Upper lobe of right lung (tissue), 1 donor: Measurements from ENCODE around the gene STK39. TPM values are rescaled to one million over a fixed set of nuclear protein-coding genes. Genes with fewer than 3 reads are reported as not detected.
"Not testable (repeated sequence)": the region's sequence is repeated elsewhere in the genome, so short reads cannot be mapped to it uniquely, and the experiment has no call there.

Experiments
- ATAC-seq: fragments of 200-7000 bp; cut with Tn5 transposase; one replicate; pipeline ENCODE4 v1.9.1; 2020; ENCODE audit warnings: mild to moderate bottlenecking, moderate library complexity
- DNase-seq: peaks from one replicate; pipeline ENCODE4 v3.0.0-alpha.2; 2020
- H3K27ac ChIP-seq: fragments of 200-600 bp; one replicate; pipeline ENCODE4 v1.8.0; 2022
- H3K27me3 ChIP-seq: fragments of 200-600 bp; one replicate; pipeline ENCODE4 v1.8.0; 2022; ENCODE audit warnings: mild to moderate bottlenecking
- H3K36me3 ChIP-seq: fragments of 200-600 bp; one replicate; pipeline ENCODE4 v1.8.0; 2022
- H3K4me1 ChIP-seq: fragments of 200-600 bp; one replicate; pipeline ENCODE4 v1.8.0; 2022
- H3K4me3 ChIP-seq: fragments of 200-600 bp; one replicate; pipeline ENCODE4 v1.8.0; 2022; ENCODE audit warnings: mild to moderate bottlenecking
- H3K9me3 ChIP-seq: fragments of 200-600 bp; one replicate; pipeline ENCODE4 v1.8.0; 2022
- CTCF ChIP-seq: fragments of 200-600 bp; IDR thresholded peaks from one replicate; pipeline ENCODE4 v1.8.0; 2022; ENCODE audit warnings: antibody characterized with exemption
- intact Hi-C: fragments of 100-400 bp; cut with DNase I; formaldehyde crosslinking; loops from one replicate; pipeline ENCODE4 v1.11.0; 2022
- total RNA-seq: library from RNA; stranded (reverse); fragmentation: NEBNext Ultra II Directional; extraction: Animal tissue kit (Norgen Biotek cat#: 25700); gene quantifications from one replicate; pipeline ENCODE4 v1.2.1, GENCODE V29; 2021
- donor health status: DM: no; HTN: yes; CAD: no; lungs with severe emphysema.

The STK39 gene
- total RNA-seq, 1 donor from 2014 or later, result 13.2 TPM

GRCh38 chr2:168086851-168087250 is 160.5 kb downstream of the STK39 start:
- H3K27me3 ChIP-seq, result no peaks in the 10 kb centered on the region
- H3K36me3 ChIP-seq, result no peaks in the 10 kb centered on the region
- DNase-seq, result no peak
- no peak overlapping the region for H3K4me3 ChIP-seq
- no peak for ATAC-seq
- no peaks in the 10 kb centered on the region for H3K9me3 ChIP-seq
- H3K27ac ChIP-seq, result no peak overlapping the region
- no peak for TF ChIP-seq CTCF
- no peaks in the 10 kb centered on the region for H3K4me1 ChIP-seq
- intact Hi-C loops, result no loop called here

GRCh38 chr2:168085801-168086361 is 161.5 kb downstream of the STK39 start:
- H3K36me3 ChIP-seq, result no peaks in the 10 kb centered on the region
- ATAC-seq (no peak), DNase-seq (no peak)
- intact Hi-C loops, result no loop called here
- H3K27me3 ChIP-seq, result no peaks in the 10 kb centered on the region
- no peaks in the 10 kb centered on the region for H3K9me3 ChIP-seq
- no peak for TF ChIP-seq CTCF
- no peak overlapping the region for H3K4me3 ChIP-seq
- H3K4me1 ChIP-seq, result no peaks in the 10 kb centered on the region
- H3K27ac ChIP-seq, result no peak overlapping the region

- no peak for DNase-seq
- no peaks in the 10 kb centered on the region for H3K27me3 ChIP-seq
- no peaks in the 10 kb centered on the region for H3K36me3 ChIP-seq
- no peak for ATAC-seq
- H3K9me3 ChIP-seq, result no peaks in the 10 kb centered on the region
- intact Hi-C loops, result no loop called here
- TF ChIP-seq CTCF, result no peak
- H3K4me1 ChIP-seq, result no peaks in the 10 kb centered on the region
- no peak overlapping the region for H3K4me3 ChIP-seq
- no peak overlapping the region for H3K27ac ChIP-seq
Measured at GRCh38 chr2:168084288-168084687, 163.1 kb downstream of the STK39 start.

- H3K27me3 ChIP-seq, DNase-seq, ATAC-seq, H3K9me3 ChIP-seq, H3K4me1 ChIP-seq, intact Hi-C loops, H3K36me3 ChIP-seq, H3K4me3 ChIP-seq, H3K27ac ChIP-seq: not testable (repeated sequence)
Measured at GRCh38 chr2:168081452-168081851, 165.9 kb downstream of the STK39 start.

DNA sequence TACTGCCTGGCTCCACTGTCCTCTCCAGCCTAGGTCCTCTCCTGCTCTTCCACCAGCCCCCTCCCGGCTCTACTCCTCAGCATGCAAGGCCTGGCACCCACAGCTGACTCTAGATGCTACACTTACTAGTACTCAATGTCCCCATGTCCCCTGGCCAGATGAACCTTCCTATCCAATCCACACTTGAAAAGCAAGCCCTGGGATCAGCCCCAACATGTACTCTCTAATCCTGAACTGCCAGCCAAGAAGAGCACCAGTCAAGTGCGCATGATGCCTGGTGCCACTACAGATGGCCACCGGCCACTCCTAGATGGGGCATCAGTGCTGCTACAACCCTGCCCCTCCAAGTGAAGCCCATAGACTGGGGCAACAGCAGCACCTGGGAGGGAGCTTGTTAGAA is 168.2 kb downstream of the STK39 start:
- no peak for TF ChIP-seq CTCF
- Histone ChIP-seq H3K27me3 (no peaks in the 10 kb centered on the region), H3K4me3 (no peak overlapping the region), H3K36me3 (no peaks in the 10 kb centered on the region), H3K9me3 (no peaks in the 10 kb centered on the region), H3K27ac (no peak overlapping the region), H3K4me1 (no peaks in the 10 kb centered on the region)
- peak; percentile 24 for ATAC-seq
- intact Hi-C loops, result no loop called here
- DNase-seq, result no peak

DNA sequence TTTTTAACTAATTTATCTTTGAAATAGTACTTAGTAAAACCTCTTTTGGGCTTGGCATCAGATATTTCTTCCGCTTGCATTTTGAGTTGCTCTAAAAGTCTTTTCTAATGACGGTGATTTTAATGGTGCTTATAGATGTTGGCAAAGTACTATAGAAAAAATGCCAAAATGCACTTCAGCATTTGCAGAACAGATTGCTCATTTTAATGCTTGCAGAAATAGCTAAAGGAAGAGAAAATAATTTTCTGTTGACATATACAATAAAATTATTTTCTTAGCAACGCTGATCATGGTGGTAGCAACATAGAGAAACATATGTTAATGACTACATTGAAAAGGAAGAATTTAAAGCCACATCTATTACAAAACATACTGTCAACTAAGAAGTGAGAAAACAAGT is 170.7 kb downstream of the STK39 start:
- H3K4me3 ChIP-seq, result no peak overlapping the region
- no peaks in the 10 kb centered on the region for H3K36me3 ChIP-seq
- no peaks in the 10 kb centered on the region for H3K27me3 ChIP-seq
- no peak for TF ChIP-seq CTCF
- DNase-seq (no peak), ATAC-seq (no peak)
- H3K27ac ChIP-seq, result no peak overlapping the region
- H3K4me1 ChIP-seq, result no peaks in the 10 kb centered on the region
- intact Hi-C loops, result no loop called here
- no peaks in the 10 kb centered on the region for H3K9me3 ChIP-seq
